Measurements from ENCODE around the gene VPS26C. TPM values are rescaled to one million over a fixed set of nuclear protein-coding genes. Genes with fewer than 3 reads are reported as not detected.

The VPS26C gene
- total RNA-seq, 1 experiment from 2014 or later = 58.0 TPM

DNA sequence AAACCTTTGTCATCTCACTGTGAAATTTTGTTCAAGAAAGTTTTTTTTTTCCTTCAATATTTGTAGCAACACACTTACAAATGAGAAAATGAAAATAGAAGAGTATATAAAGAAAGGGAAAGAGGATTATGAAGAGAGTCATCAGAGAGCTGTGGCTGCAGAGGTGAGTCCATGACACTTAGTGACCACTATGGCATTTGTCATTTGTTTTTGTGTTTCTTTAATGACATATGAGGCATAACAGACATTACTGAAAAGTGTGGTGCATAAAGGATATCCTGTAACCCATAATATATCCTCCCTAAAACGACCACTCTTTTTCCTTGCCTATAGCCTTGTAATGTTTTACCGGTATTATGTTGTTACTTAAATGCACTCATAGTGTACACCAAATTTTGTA is 80.2 kb downstream of the VPS26C start:
- Mint-ChIP-seq H3K27me3 (ENCODE audit: low read depth) (no peaks in the 10 kb centered on the region), H3K27ac (no peak overlapping the region), H3K36me3 (ENCODE audit: insufficient read depth in 1 of 3, low read depth in 3 of 3) (peaks cover 8 to 23% (median 17%) of the 10 kb centered on the region in 3 experiments; a peak in 6 of 7 replicates), H3K4me1 (no peaks in the 10 kb centered on the region), H3K4me3 (no peak overlapping the region), H3K9me3 (no peaks in the 10 kb centered on the region)
- Histone ChIP-seq H3K27me3 (ENCODE audit: insufficient read depth, low read length) (no peaks in the 10 kb centered on the region), H3T11ph (ENCODE audit: low read length) (no peak overlapping the region), H3K23ac (ENCODE audit: insufficient read length, low read depth, low read length) (no peak overlapping the region), H3K56ac (ENCODE audit: insufficient read length, low read depth, low read length) (no peak overlapping the region), H3K79me1 (ENCODE audit: insufficient read depth, low read depth, low read length, poor library complexity, severe bottlenecking) (no peaks in the 10 kb centered on the region), H4K8ac (replicated peaks; ENCODE audit: insufficient read length, low read depth, low read length) (no peak overlapping the region), H3K4me2 (ENCODE audit: insufficient read depth, insufficient read length, low read length) (no peak overlapping the region), H3K23me2 (ENCODE audit: insufficient read length, low read depth, low read length, poor library complexity, severe bottlenecking) (no peaks in the 10 kb centered on the region), H2BK20ac (ENCODE audit: low read depth, low read length, poor library complexity, severe bottlenecking) (no peak overlapping the region), H2AK5ac (ENCODE audit: insufficient read length, low read length) (no peak overlapping the region), H2AFZ (ENCODE audit: low read length) (no peak overlapping the region), H3K18ac (ENCODE audit: insufficient read length, low read depth, low read length) (no peak overlapping the region), H2BK120ac (ENCODE audit: low read depth, low read length, poor library complexity, severe bottlenecking) (no peak overlapping the region), H3K9ac (ENCODE audit: extremely low read depth, insufficient read length, low read length) (no peak overlapping the region), H2BK15ac (ENCODE audit: low read depth, low read length) (no peak overlapping the region), H4K5ac (ENCODE audit: insufficient read length, low read depth, low read length) (no peak overlapping the region), H3K79me2 (ENCODE audit: insufficient read depth, low read length) (no peaks in the 10 kb centered on the region), H3K4me1 (ENCODE audit: insufficient read depth, low read length) (no peaks in the 10 kb centered on the region), H3K9me3 (ENCODE audit: control insufficient read depth, low read depth, low read length) (no peaks in the 10 kb centered on the region), H2BK5ac (ENCODE audit: insufficient read length, low read length) (no peak overlapping the region), H4K91ac (ENCODE audit: insufficient read length, low read depth, low read length) (no peak overlapping the region), H3K27ac (ENCODE audit: insufficient read length, low read depth, low read length) (no peak overlapping the region), H4K20me1 (ENCODE audit: control insufficient read depth, insufficient read depth, insufficient read length) (no peaks in the 10 kb centered on the region), H2BK12ac (ENCODE audit: insufficient read length, low read depth, low read length) (no peak overlapping the region), H3K14ac (ENCODE audit: insufficient read depth, low read length) (no peak overlapping the region), H3K4ac (ENCODE audit: low read depth, low read length) (no peak overlapping the region)
- WGBS (ENCODE audit: extremely low coverage, insufficient read length, low lambda C conversion rate) = no CpG with 5 or more reads among the region's 2 CpGs
- no peak for DNase-seq
- TF ChIP-seq, protein P1, sequence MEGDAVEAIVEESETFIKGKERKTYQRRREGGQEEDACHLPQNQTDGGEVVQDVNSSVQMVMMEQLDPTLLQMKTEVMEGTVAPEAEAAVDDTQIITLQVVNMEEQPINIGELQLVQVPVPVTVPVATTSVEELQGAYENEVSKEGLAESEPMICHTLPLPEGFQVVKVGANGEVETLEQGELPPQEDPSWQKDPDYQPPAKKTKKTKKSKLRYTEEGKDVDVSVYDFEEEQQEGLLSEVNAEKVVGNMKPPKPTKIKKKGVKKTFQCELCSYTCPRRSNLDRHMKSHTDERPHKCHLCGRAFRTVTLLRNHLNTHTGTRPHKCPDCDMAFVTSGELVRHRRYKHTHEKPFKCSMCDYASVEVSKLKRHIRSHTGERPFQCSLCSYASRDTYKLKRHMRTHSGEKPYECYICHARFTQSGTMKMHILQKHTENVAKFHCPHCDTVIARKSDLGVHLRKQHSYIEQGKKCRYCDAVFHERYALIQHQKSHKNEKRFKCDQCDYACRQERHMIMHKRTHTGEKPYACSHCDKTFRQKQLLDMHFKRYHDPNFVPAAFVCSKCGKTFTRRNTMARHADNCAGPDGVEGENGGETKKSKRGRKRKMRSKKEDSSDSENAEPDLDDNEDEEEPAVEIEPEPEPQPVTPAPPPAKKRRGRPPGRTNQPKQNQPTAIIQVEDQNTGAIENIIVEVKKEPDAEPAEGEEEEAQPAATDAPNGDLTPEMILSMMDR (conservative IDR thresholded peaks at IDR 0.05) = no peak

Data from H9 (cell line).